WTC11 (cell line): ENCODE data around the gene ABCB1.

ENCODE experiments used
- CBFB ChIP-seq: sonication (generic); formaldehyde crosslinking; IDR thresholded peaks from 2 replicates; pipeline ENCODE4 v1.8.1; 2022; ENCODE audit warnings: mild to moderate bottlenecking, low read depth, missing genetic modification reagents
- CREM ChIP-seq: sonication (generic); formaldehyde crosslinking; IDR thresholded peaks from 2 replicates; pipeline ENCODE4 v1.8.1; 2022; ENCODE audit warnings: mild to moderate bottlenecking, missing genetic modification reagents, moderate library complexity
- CTCF ChIP-seq: fragments of 200-600 bp; IDR thresholded peaks from 2 replicates; pipeline ENCODE4 v1.8.0; 2022; ENCODE audit warnings: antibody characterized with exemption
- E2F1 ChIP-seq: sonication (generic); formaldehyde crosslinking; IDR thresholded peaks from 2 replicates; pipeline ENCODE4 v1.8.0; 2022; ENCODE audit warnings: mild to moderate bottlenecking, missing genetic modification reagents
- ETV6 ChIP-seq: sonication (generic); formaldehyde crosslinking; IDR thresholded peaks from 2 replicates; pipeline ENCODE4 v1.8.1; 2022; ENCODE audit warnings: mild to moderate bottlenecking, missing genetic modification reagents
- FOXK1 ChIP-seq: sonication (generic); formaldehyde crosslinking; IDR thresholded peaks from 2 replicates; pipeline ENCODE4 v1.8.0; 2022; ENCODE audit warnings: mild to moderate bottlenecking, moderate library complexity, missing genetic modification reagents
- GRHL2 ChIP-seq: fragments of 250-450 bp; sonication (Bioruptor Pico); IDR thresholded peaks from 2 replicates; pipeline ENCODE4 v1.8.0; 2022; ENCODE audit warnings: mild to moderate bottlenecking, moderate library complexity; ENCODE audit not compliant: insufficient replicate concordance, severe bottlenecking
- MAX ChIP-seq: sonication (generic); formaldehyde crosslinking; IDR thresholded peaks from 2 replicates; pipeline ENCODE4 v1.8.0; 2022; ENCODE audit warnings: mild to moderate bottlenecking, missing genetic modification reagents
- NR2C2 ChIP-seq: sonication (generic); formaldehyde crosslinking; IDR thresholded peaks from 2 replicates; pipeline ENCODE4 v1.8.0; 2022; ENCODE audit warnings: mild to moderate bottlenecking, missing genetic modification reagents
- SMAD3 ChIP-seq: sonication (generic); formaldehyde crosslinking; IDR thresholded peaks from 2 replicates; pipeline ENCODE4 v1.8.0; 2022; ENCODE audit warnings: missing genetic modification reagents, mild to moderate bottlenecking, borderline replicate concordance
- SP1 ChIP-seq: sonication (generic); formaldehyde crosslinking; conservative IDR thresholded peaks from 2 replicates; pipeline ENCODE4 v1.8.1; 2022; ENCODE audit warnings: missing genetic modification reagents
- USF2 ChIP-seq: sonication (generic); formaldehyde crosslinking; IDR thresholded peaks from 2 replicates; pipeline ENCODE4 v1.8.1; 2023; ENCODE audit warnings: mild to moderate bottlenecking, missing genetic modification reagents, moderate library complexity

- TF ChIP-seq GRHL2 (CRISPR knock-in tag) (no peak), CTCF (no peak), SMAD3 (CRISPR knock-in tag) (no peak), USF2 (CRISPR knock-in tag) (no peak), NR2C2 (CRISPR knock-in tag) (no peak), FOXK1 (no peak), CREM (CRISPR knock-in tag) (no peak), MAX (no peak), SP1 (CRISPR knock-in tag) (no peak), CBFB (no peak), ETV6 (no peak), E2F1 (no peak)
These were observed 2.3 kb downstream of the ABCB1 start for GRCh38 chr7:87598234-87599009.
